Memory B cell (primary cell): ENCODE measurements around the gene CPTP.
A peak's percentile ranks its signal among the peaks of the same experiment; 100 is the strongest.

Experiments
- ATAC-seq: fragments of 150-1000 bp; cut with Tn5 transposase; 2 replicates; pipeline ENCODE4 v1.10.0; 2021; ENCODE audit warnings: low read depth, mild to moderate bottlenecking, moderate library complexity
- DNase-seq, 2 donors: peaks; one replicate each; pipeline ENCODE4 v3.0.0; 2022; ENCODE audit warnings: low spot score in 2 of 2
- H3K27ac Mint-ChIP-seq: one replicate; pipeline ENCODE4 v1.8.0; 2022; ENCODE audit warnings: mild to moderate bottlenecking, moderate library complexity, mixed read lengths
- H3K27me3 Mint-ChIP-seq: one replicate; pipeline ENCODE4 v1.8.0; 2022; ENCODE audit warnings: mixed read lengths
- H3K36me3 Mint-ChIP-seq: one replicate; pipeline ENCODE4 v1.8.0; 2022; ENCODE audit warnings: mild to moderate bottlenecking, mixed read lengths
- H3K4me1 Mint-ChIP-seq: one replicate; pipeline ENCODE4 v1.8.0; 2022; ENCODE audit warnings: mixed read lengths
- H3K4me3 Mint-ChIP-seq: one replicate; pipeline ENCODE4 v1.8.0; 2022; ENCODE audit warnings: mild to moderate bottlenecking, moderate library complexity, mixed read lengths
- H3K9me3 Mint-ChIP-seq: one replicate; pipeline ENCODE4 v1.8.0; 2022; ENCODE audit warnings: mixed read lengths

The CPTP gene

GRCh38 chr1:1307923-1308755 is 16.5 kb upstream of the CPTP start, which contains the start of the genes ACAP3 and PUSL1:
TSS of gene ACAP3 (minus strand) at chr1:1307930. CDS start at chr1:1307815, 115 bp downstream.
TSS of gene PUSL1 (plus strand) at chr1:1308597. CDS start at chr1:1308644, 47 bp downstream.
- Mint-ChIP-seq H3K27ac (peak within 1 kb of the TSS; percentile 75), H3K4me3 (peak within 1 kb of the TSS; percentile 87), H3K36me3 (no peaks in the 10 kb centered on the region), H3K9me3 (no peaks in the 10 kb centered on the region), H3K4me1 (peaks cover 21% of the 10 kb centered on the region), H3K27me3 (no peaks in the 10 kb centered on the region)
- DNase-seq = peak; percentile 87 to 90
- ATAC-seq = peak; percentile 67

- ATAC-seq (no peak), DNase-seq (peak in 1 of 2 donors; percentile 72)
- H3K4me3 Mint-ChIP-seq = peak overlapping the region; percentile 87
- H3K4me1 Mint-ChIP-seq = peaks cover 21% of the 10 kb centered on the region
- H3K9me3 Mint-ChIP-seq = no peaks in the 10 kb centered on the region
- peaks cover 2% of the 10 kb centered on the region for H3K36me3 Mint-ChIP-seq
- no peaks in the 10 kb centered on the region for H3K27me3 Mint-ChIP-seq
- H3K27ac Mint-ChIP-seq = peak overlapping the region; percentile 70
Measured at GRCh38 chr1:1308756-1309250, 15.8 kb upstream of the CPTP start.

- Mint-ChIP-seq H3K4me1 (peaks cover 19% of the 10 kb centered on the region), H3K27me3 (no peaks in the 10 kb centered on the region), H3K27ac (no peak overlapping the region), H3K9me3 (no peaks in the 10 kb centered on the region), H3K4me3 (peak overlapping the region; percentile 83), H3K36me3 (peaks cover 2% of the 10 kb centered on the region)
- ATAC-seq (no peak), DNase-seq (no peak)
Measured at GRCh38 chr1:1309251-1310108, 15.1 kb upstream of the CPTP start.

GRCh38 chr1:1310109-1310385 is 14.6 kb upstream of the CPTP start:
- no peak for ATAC-seq
- Mint-ChIP-seq H3K27me3 (no peaks in the 10 kb centered on the region), H3K27ac (no peak overlapping the region), H3K4me3 (peak overlapping the region; percentile 83), H3K4me1 (peaks cover 17% of the 10 kb centered on the region), H3K9me3 (no peaks in the 10 kb centered on the region), H3K36me3 (peaks cover 5% of the 10 kb centered on the region)
- no peak for DNase-seq

GRCh38 chr1:1310476-1311053 is 14.0 kb upstream of the CPTP start:
- DNase-seq = no peak
- no peak overlapping the region for H3K27ac Mint-ChIP-seq
- H3K4me3 Mint-ChIP-seq = peak overlapping the region; percentile 47
- peaks cover 5% of the 10 kb centered on the region for H3K36me3 Mint-ChIP-seq
- H3K9me3 Mint-ChIP-seq = no peaks in the 10 kb centered on the region
- H3K27me3 Mint-ChIP-seq = no peaks in the 10 kb centered on the region
- H3K4me1 Mint-ChIP-seq = peaks cover 15% of the 10 kb centered on the region
- no peak for ATAC-seq

GRCh38 chr1:1311107-1312104 is 13.2 kb upstream of the CPTP start:
- Mint-ChIP-seq H3K9me3 (no peaks in the 10 kb centered on the region), H3K4me3 (no peak overlapping the region), H3K4me1 (peaks cover 8% of the 10 kb centered on the region), H3K36me3 (peaks cover 5% of the 10 kb centered on the region), H3K27me3 (no peaks in the 10 kb centered on the region), H3K27ac (no peak overlapping the region)
- no peak for ATAC-seq
- DNase-seq = no peak

- no peaks in the 10 kb centered on the region for H3K27me3 Mint-ChIP-seq
- no peak for ATAC-seq
- H3K36me3 Mint-ChIP-seq = peaks cover 7% of the 10 kb centered on the region
- no peaks in the 10 kb centered on the region for H3K9me3 Mint-ChIP-seq
- no peak for DNase-seq
- H3K27ac Mint-ChIP-seq = no peak overlapping the region
- H3K4me1 Mint-ChIP-seq = no peaks in the 10 kb centered on the region
- no peak overlapping the region for H3K4me3 Mint-ChIP-seq
Measured at GRCh38 chr1:1312450-1313314, 11.9 kb upstream of the CPTP start.

- Mint-ChIP-seq H3K36me3 (peaks cover 7% of the 10 kb centered on the region), H3K4me3 (no peak overlapping the region), H3K9me3 (no peaks in the 10 kb centered on the region), H3K27ac (no peak overlapping the region), H3K4me1 (no peaks in the 10 kb centered on the region), H3K27me3 (no peaks in the 10 kb centered on the region)
- ATAC-seq (no peak), DNase-seq (no peak)
Measured at GRCh38 chr1:1313500-1314236, 10.9 kb upstream of the CPTP start.

GRCh38 chr1:1314237-1314586 is 10.4 kb upstream of the CPTP start:
- no peak for DNase-seq
- Mint-ChIP-seq H3K4me3 (no peak overlapping the region), H3K27me3 (no peaks in the 10 kb centered on the region), H3K4me1 (no peaks in the 10 kb centered on the region), H3K9me3 (no peaks in the 10 kb centered on the region), H3K27ac (no peak overlapping the region), H3K36me3 (peaks cover 7% of the 10 kb centered on the region)
- ATAC-seq = no peak

GRCh38 chr1:1314678-1315335 is 9.8 kb upstream of the CPTP start:
- no peak for DNase-seq
- Mint-ChIP-seq H3K4me1 (no peaks in the 10 kb centered on the region), H3K4me3 (no peak overlapping the region), H3K27me3 (no peaks in the 10 kb centered on the region), H3K9me3 (no peaks in the 10 kb centered on the region), H3K27ac (no peak overlapping the region), H3K36me3 (peaks cover 9% of the 10 kb centered on the region)
- ATAC-seq = no peak

- ATAC-seq (no peak), DNase-seq (no peak)
- Mint-ChIP-seq H3K9me3 (no peaks in the 10 kb centered on the region), H3K27me3 (no peaks in the 10 kb centered on the region), H3K36me3 (peaks cover 9% of the 10 kb centered on the region), H3K27ac (no peak overlapping the region), H3K4me3 (no peak overlapping the region), H3K4me1 (no peaks in the 10 kb centered on the region)
Measured at GRCh38 chr1:1315435-1315954, 9.1 kb upstream of the CPTP start.
